OCI-LY1 (cell line): ENCODE results near the gene ERP44.
"Not testable (repeated sequence)": the region's sequence is repeated elsewhere in the genome, so short reads cannot be mapped to it uniquely, and the experiment has no call there.

Experiments
- H2AFZ ChIP-seq: fragments of 200-600 bp; sonication (generic), shearing (Covaris generic); 2 replicates; pipeline ENCODE4 v1.6.0; 2014; ENCODE audit warnings: antibody characterized with exemption, mild to moderate bottlenecking, low read length
- H3F3A ChIP-seq: fragments of 200-600 bp; sonication (generic), shearing (Covaris generic); 2 replicates; pipeline ENCODE4 v1.6.0; 2014; ENCODE audit warnings: mild to moderate bottlenecking, antibody characterized with exemption, low read length, moderate library complexity; ENCODE audit not compliant: insufficient read depth
- H3K27ac ChIP-seq: fragments of 200-600 bp; sonication (generic); 2 replicates; pipeline ENCODE4 v1.5.1; 2014; ENCODE audit warnings: low read length, mixed run types, mild to moderate bottlenecking, low read depth; ENCODE audit not compliant: poor library complexity, severe bottlenecking
- H3K27me3 ChIP-seq: fragments of 200-600 bp; sonication (generic); 2 replicates; pipeline ENCODE4 v1.6.0; 2014; ENCODE audit warnings: antibody characterized with exemption, mild to moderate bottlenecking, low read length, moderate library complexity; ENCODE audit not compliant: insufficient read depth
- H3K36me3 ChIP-seq: fragments of 200-600 bp; sonication (generic); 2 replicates; pipeline ENCODE4 v1.6.1; 2014; ENCODE audit warnings: mild to moderate bottlenecking, antibody characterized with exemption, low read length, moderate library complexity, mixed read lengths; ENCODE audit not compliant: insufficient read depth
- H3K4me1 ChIP-seq: fragments of 200-600 bp; sonication (generic); 2 replicates; pipeline ENCODE4 v1.5.1; 2014; ENCODE audit warnings: mild to moderate bottlenecking, low read length, moderate library complexity; ENCODE audit not compliant: insufficient read depth, severe bottlenecking
- H3K4me2 ChIP-seq: fragments of 200-600 bp; sonication (generic), shearing (Covaris generic); 2 replicates; pipeline ENCODE4 v1.6.1; 2014; ENCODE audit warnings: low read length
- H3K4me3 ChIP-seq: fragments of 200-600 bp; sonication (generic); 2 replicates; pipeline ENCODE4 v1.5.1; 2014; ENCODE audit warnings: low read length, low read depth, mild to moderate bottlenecking, mixed read lengths; ENCODE audit not compliant: poor library complexity, severe bottlenecking
- H3K79me2 ChIP-seq: fragments of 200-600 bp; shearing (Covaris generic); 2 replicates; pipeline ENCODE4 v1.6.1; 2016; ENCODE audit warnings: mixed run types, low read length, mixed read lengths; ENCODE audit not compliant: insufficient read depth
- H3K9ac ChIP-seq: fragments of 200-600 bp; sonication (generic), shearing (Covaris generic); 2 replicates; pipeline ENCODE4 v1.6.1; 2014; ENCODE audit warnings: mild to moderate bottlenecking, low read length, mixed read lengths
- H3K9me2 ChIP-seq: fragments of 200-600 bp; sonication (generic), shearing (Covaris generic); 2 replicates; pipeline ENCODE4 v1.6.1; 2014; ENCODE audit warnings: low read depth, mild to moderate bottlenecking, low read length, mixed read lengths
- H3K9me3 ChIP-seq: fragments of 200-600 bp; shearing (Covaris generic); 2 replicates; pipeline ENCODE4 v1.6.1; 2014; ENCODE audit warnings: low read length, mixed read lengths
- H4K20me1 ChIP-seq: fragments of 200-600 bp; sonication (generic), shearing (Covaris generic); 2 replicates; pipeline ENCODE4 v1.6.0; 2016; ENCODE audit warnings: mild to moderate bottlenecking, low read length; ENCODE audit not compliant: insufficient read depth
- CTCF ChIP-seq: fragments of 200-600 bp; sonication (generic), shearing (Covaris generic); IDR thresholded peaks from 2 replicates; pipeline ENCODE4 v1.5.1; 2017; ENCODE audit warnings: mild to moderate bottlenecking, antibody characterized with exemption, low read length, moderate library complexity, mixed read lengths
- EZH2 ChIP-seq: fragments of 200-600 bp; sonication (generic), shearing (Covaris generic); IDR thresholded peaks from 2 replicates; pipeline ENCODE4 v1.8.0; 2017; ENCODE audit warnings: borderline replicate concordance, mixed run types, mild to moderate bottlenecking, antibody characterized with exemption, low read length, moderate library complexity, mixed read lengths

The ERP44 gene

GRCh38 chr9:100098046-100098886 lies 534 bp downstream of the ERP44 start:
- peak overlapping the region; percentile 91 for H3K9ac ChIP-seq
- peak overlapping the region; percentile 5 for H3K27ac ChIP-seq
- no peaks in the 10 kb centered on the region for H3K9me2 ChIP-seq
- no peaks in the 10 kb centered on the region for H3K9me3 ChIP-seq
- H3K36me3 ChIP-seq: peaks cover 7% of the 10 kb centered on the region; the same call in 1 of the 2 replicates
- peak overlapping the region; percentile 93 for H3K4me2 ChIP-seq
- peak overlapping the region; percentile 96 for H3K4me3 ChIP-seq
- no peak for TF ChIP-seq CTCF
- TF ChIP-seq EZH2: no peak
- H3K79me2 ChIP-seq: peaks cover 57% of the 10 kb centered on the region
- no peak overlapping the region for H2AFZ ChIP-seq
- no peaks in the 10 kb centered on the region for H3F3A ChIP-seq
- H3K4me1 ChIP-seq: peaks cover 54% of the 10 kb centered on the region
- no peaks in the 10 kb centered on the region for H3K27me3 ChIP-seq
- H4K20me1 ChIP-seq: no peaks in the 10 kb centered on the region; the same call in 1 of the 2 replicates

GRCh38 chr9:100096378-100096916 lies 2.4 kb downstream of the ERP44 start:
- Histone ChIP-seq H3K27ac (no peak overlapping the region), H3K27me3 (no peaks in the 10 kb centered on the region), H3K9me3 (no peaks in the 10 kb centered on the region), H3K9ac (peak overlapping the region; percentile 91; the same call in 1 of the 2 replicates), H4K20me1 (no peaks in the 10 kb centered on the region; the same call in 1 of the 2 replicates), H3K4me2 (peak overlapping the region; percentile 93), H3F3A (no peaks in the 10 kb centered on the region), H3K4me1 (peaks cover 72% of the 10 kb centered on the region), H3K4me3 (peak overlapping the region; percentile 96), H3K9me2 (no peaks in the 10 kb centered on the region), H2AFZ (no peak overlapping the region), H3K36me3 (peaks cover 7% of the 10 kb centered on the region; the same call in 1 of the 2 replicates), H3K79me2 (peaks cover 74% of the 10 kb centered on the region)
- TF ChIP-seq EZH2 (no peak), CTCF (no peak)

DNA sequence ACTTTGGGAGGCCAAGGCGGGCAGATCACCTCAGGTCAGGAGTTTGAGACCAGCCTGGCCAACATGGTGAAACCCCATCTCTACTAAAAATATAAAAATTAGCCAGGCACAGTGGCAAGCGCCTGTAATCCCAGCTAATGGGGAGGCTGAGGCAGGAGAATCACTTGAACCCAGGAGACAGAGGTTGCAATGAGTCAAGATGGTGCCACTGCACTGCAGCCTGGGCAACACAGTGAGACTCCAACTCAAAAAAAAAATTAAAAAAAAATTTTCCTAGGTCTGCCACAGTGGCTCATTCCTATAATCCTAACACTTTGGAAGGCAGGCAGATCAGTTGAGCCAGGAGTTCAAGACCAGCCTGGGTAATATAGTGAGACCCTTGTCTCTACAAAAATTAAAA lies 4.4 kb downstream of the ERP44 start:
- H3K79me2 ChIP-seq: peaks cover 87% of the 10 kb centered on the region
- H3K4me2 ChIP-seq, H3K4me3 ChIP-seq, H3K27me3 ChIP-seq, H3K36me3 ChIP-seq, H4K20me1 ChIP-seq, H3K9ac ChIP-seq, H3K9me3 ChIP-seq, H3K27ac ChIP-seq, H3F3A ChIP-seq, H2AFZ ChIP-seq, H3K9me2 ChIP-seq: not testable (repeated sequence)
- H3K4me1 ChIP-seq: peaks cover 81% of the 10 kb centered on the region
